Psoas muscle (tissue), 8 donors: ENCODE measurements around the gene SPAG6. TPM values are rescaled to one million over a fixed set of nuclear protein-coding genes. Genes with fewer than 3 reads are reported as not detected.

ENCODE experiments used
- ATAC-seq, 4 donors: fragments of 200-7000 bp; cut with Tn5 transposase; one replicate each; pipeline ENCODE4 v1.9.1; 2020; ENCODE audit warnings: moderate library complexity in 3 of 4, mild to moderate bottlenecking in 2 of 4
- DNase-seq, 2 donors: peaks; one replicate each; pipeline ENCODE4 v3.0.0-alpha.2; 2020
- H3K27ac ChIP-seq: fragments of 200-600 bp; one replicate; pipeline ENCODE4 v1.8.0; 2022
- H3K27me3 ChIP-seq, 3 donors: fragments of 200-600 bp in 1 of 3; one replicate each; pipeline versions ENCODE4 v1.6.1 to v1.8.0; 2013 to 2022; ENCODE audit warnings: low read length in 2 of 3, mild to moderate bottlenecking in 2 of 3, moderate library complexity in 1 of 3; ENCODE audit not compliant: insufficient read depth in 3 of 3
- H3K36me3 ChIP-seq, 2 donors: fragments of 200-600 bp in 1 of 2; one replicate each; pipeline versions ENCODE4 v1.6.1 to v1.8.0; 2013 to 2022; ENCODE audit warnings: low read depth in 1 of 2, mild to moderate bottlenecking in 1 of 2, moderate library complexity in 1 of 2; ENCODE audit not compliant: insufficient read depth in 1 of 2
- H3K4me1 ChIP-seq: fragments of 200-600 bp; one replicate; pipeline ENCODE4 v1.8.0; 2022
- H3K4me3 ChIP-seq: fragments of 200-600 bp; one replicate; pipeline ENCODE4 v1.8.0; 2022; ENCODE audit warnings: mild to moderate bottlenecking
- H3K9me3 ChIP-seq: fragments of 200-600 bp; one replicate; pipeline ENCODE4 v1.8.0; 2022
- WGBS, 3 donors: extraction: QIAGEN DNeasy Blood & Tissue Kit; methylation state at CpG; one replicate each; pipeline versions ENCODE4 v1.1.6 to v1.1.7; 2013; 5-methylcytosine and 5-hydroxymethylcytosine counted together
- intact Hi-C, 2 donors: fragments of 100-400 bp; cut with DNase I; formaldehyde crosslinking; loops; one replicate each; pipeline versions ENCODE4 v1.11.0 to v1.14.2; 2022
- polyA plus RNA-seq, 3 donors: library from polyadenylated mRNA; stranded (reverse); fragments of 200-250 nt; gene quantifications; one replicate each; pipeline ENCODE4 v1.2.3, GENCODE V29; 2013
- total RNA-seq, 4 donors: library from RNA; stranded (reverse); fragmentation: NEBNext Ultra II Directional in 2 of 4; extraction: Animal tissue kit (Norgen Biotek cat#: 25700) in 2 of 4; gene quantifications; one replicate each; pipeline versions ENCODE4 v1.2.1 to v1.2.4, GENCODE V29; 2021 to 2023
- TF ChIP-seq, protein P1 (sequence below): fragments of 200-600 bp; IDR thresholded peaks from one replicate; pipeline ENCODE4 v1.8.0; 2022; ENCODE audit warnings: antibody characterized with exemption
- donor health status: healthy with polysubstance abuse.
- donor health status: DM: no; HTN: no; CAD: no; lungs with moderate emphysema.
- donor health status: Bipolar disorder and iron deficiency.
- donor health status: healthy.
- donor health status: DM: yes; HTN: yes; CAD: no.
- donor health status: DM: no; HTN: no; CAD: no.
- donor health status: DM: no; HTN: no; CAD: no.
- donor health status: DM: yes; HTN: yes; CAD: no.

The SPAG6 gene
- total and polyA plus RNA-seq, 7 donors: 0.15 TPM; not detected in 6

DNA sequence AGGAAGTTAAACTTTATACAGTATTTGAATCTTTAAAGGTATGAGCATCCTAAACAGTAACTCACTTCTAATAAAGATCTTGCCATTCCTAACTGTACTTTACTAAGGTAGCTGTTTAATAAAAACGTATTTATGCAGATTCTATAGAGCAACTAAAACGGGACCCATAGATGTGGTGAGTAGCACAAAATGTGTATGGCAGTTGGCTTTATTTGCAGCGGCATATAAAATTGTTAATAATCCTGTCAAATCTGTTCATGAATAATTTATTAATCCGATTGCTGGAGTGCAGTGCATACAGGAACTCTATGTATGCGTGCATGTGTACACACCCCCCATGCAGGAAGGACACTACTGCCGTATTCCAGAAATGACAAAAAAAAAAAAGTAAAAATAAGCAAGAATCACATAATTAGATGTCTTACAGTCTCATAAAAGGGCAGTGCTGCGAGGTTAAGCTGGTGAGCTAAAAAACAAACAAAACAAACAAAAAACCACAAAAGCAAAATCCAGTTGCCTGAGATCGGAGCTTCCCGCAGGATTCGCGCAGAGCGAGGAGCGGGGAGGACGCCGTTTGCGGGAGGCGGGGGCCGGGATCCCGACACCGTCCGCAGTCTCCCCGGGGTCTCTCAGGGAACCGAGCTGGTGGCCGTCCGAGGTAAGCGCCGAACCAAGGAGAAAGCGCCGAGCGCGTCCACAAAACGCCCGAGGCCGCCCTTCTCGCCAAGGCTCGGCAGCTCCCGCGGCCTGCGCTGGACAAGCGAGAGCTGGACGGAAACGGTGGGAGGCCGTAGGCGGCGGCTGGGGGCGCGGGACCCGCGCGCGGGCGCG lies 29.6 kb upstream of the SPAG6 start:
- ATAC-seq: peak; percentile 4 to 43 (median 16)
- intact Hi-C loops: loop anchor here (2.0 to 10.0 kb wide), 6 partner anchors 63 to 821 kb away; partner anchors contain the start of gene MLLT10 (in 1 of the 2)
- H3K9me3 ChIP-seq: no peaks in the 10 kb centered on the region
- no peaks in the 10 kb centered on the region for H3K36me3 ChIP-seq
- no peak for DNase-seq
- H3K27ac ChIP-seq: peak overlapping the region; percentile 95
- H3K4me1 ChIP-seq: peaks cover 28% of the 10 kb centered on the region
- WGBS, 3 donors: 1 to 4% (median 1%) methylated on average over 41 to 53 of the region's 53 CpGs
- peak overlapping the region; percentile 92 for H3K4me3 ChIP-seq
- H3K27me3 ChIP-seq: no peaks in the 10 kb centered on the region
- TF ChIP-seq, protein P1, sequence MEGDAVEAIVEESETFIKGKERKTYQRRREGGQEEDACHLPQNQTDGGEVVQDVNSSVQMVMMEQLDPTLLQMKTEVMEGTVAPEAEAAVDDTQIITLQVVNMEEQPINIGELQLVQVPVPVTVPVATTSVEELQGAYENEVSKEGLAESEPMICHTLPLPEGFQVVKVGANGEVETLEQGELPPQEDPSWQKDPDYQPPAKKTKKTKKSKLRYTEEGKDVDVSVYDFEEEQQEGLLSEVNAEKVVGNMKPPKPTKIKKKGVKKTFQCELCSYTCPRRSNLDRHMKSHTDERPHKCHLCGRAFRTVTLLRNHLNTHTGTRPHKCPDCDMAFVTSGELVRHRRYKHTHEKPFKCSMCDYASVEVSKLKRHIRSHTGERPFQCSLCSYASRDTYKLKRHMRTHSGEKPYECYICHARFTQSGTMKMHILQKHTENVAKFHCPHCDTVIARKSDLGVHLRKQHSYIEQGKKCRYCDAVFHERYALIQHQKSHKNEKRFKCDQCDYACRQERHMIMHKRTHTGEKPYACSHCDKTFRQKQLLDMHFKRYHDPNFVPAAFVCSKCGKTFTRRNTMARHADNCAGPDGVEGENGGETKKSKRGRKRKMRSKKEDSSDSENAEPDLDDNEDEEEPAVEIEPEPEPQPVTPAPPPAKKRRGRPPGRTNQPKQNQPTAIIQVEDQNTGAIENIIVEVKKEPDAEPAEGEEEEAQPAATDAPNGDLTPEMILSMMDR: no peak

DNA sequence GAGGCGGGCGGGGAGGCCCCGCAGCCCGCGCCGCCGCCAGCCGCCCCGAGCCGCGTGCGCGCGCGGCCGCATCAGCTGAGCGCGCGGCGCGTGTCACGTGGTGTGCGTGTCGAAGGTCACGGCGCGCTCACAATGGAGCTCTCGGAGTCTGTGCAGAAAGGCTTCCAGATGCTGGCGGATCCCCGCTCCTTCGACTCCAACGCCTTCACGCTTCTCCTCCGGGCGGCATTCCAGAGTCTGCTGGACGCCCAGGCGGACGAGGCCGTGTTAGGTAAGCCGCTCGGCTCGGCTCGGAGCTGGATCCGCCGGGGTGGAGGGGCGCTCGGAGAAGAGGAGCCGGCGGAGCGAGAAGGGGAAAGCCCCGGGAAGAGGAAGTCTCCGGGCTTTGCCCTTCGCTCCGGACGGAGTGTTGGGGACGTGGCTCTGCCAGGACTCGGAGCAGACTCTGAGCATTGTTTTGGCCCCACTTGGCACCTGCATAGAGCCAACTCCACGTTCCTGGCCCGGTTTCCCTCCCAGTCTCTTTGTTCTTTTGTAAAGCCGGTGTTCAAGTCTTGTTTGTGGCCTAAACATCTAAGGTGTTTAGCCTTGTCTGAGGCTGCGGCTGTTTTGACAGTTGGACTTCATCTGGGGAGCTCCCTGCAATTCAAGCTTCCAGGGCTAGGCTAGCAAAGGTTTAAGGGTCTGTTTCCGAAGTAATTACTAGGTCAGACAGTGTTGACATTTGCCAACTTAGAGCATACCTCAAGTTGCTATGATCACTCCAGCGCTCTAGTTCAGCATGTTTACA lies 28.8 kb upstream of the SPAG6 start, which contains the start of gene COMMD3:
Gene COMMD3 (plus strand): TSS at position 103 of the 790 bp plus-strand sequence. CDS start 30 bp downstream, at position 133.
- H3K4me1 ChIP-seq: peaks cover 28% of the 10 kb centered on the region
- TF ChIP-seq, protein P1: no peak
- intact Hi-C loops: loop anchor here (2.0 to 10.0 kb wide), 6 partner anchors 64 to 822 kb away; partner anchors contain the start of gene MLLT10 (in 1 of the 2)
- H3K9me3 ChIP-seq: no peaks in the 10 kb centered on the region
- H3K27ac ChIP-seq: peak within 1 kb of the TSS; percentile 95
- peak within 1 kb of the TSS; percentile 92 for H3K4me3 ChIP-seq
- no peaks in the 10 kb centered on the region for H3K36me3 ChIP-seq
- DNase-seq (peak; percentile 89 to 94), ATAC-seq (peak; percentile 85 to 88 (median 86))
- H3K27me3 ChIP-seq: no peaks in the 10 kb centered on the region
- WGBS, 3 donors: 0 to 1% (median 1%) methylated on average over 49 to 63 of the region's 63 CpGs

DNA sequence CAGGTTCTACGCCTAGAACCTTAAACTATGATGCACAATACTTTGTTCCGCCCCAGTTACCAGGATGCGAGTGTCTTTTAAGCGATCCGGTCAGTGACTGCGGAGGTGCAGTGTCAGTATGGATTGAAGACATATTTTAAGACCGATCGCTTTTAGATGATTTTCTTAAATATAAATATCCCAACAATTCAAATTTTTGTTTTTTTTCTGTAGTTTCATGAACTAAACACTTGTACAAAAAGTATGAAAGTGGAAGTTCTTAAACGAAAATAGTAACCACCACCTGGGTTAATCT lies 28.3 kb upstream of the SPAG6 start:
- Histone ChIP-seq H3K36me3 (no peaks in the 10 kb centered on the region), H3K9me3 (no peaks in the 10 kb centered on the region), H3K27ac (peak overlapping the region; percentile 95), H3K4me1 (peaks cover 28% of the 10 kb centered on the region), H3K27me3 (no peaks in the 10 kb centered on the region), H3K4me3 (peak overlapping the region; percentile 92)
- DNase-seq (no peak), ATAC-seq (peak in 1 of 4 donors; percentile 7)
- TF ChIP-seq, protein P1: no peak
- intact Hi-C loops: loop anchor here (2.0 to 10.0 kb wide), 6 partner anchors 65 to 822 kb away; partner anchors contain the start of gene MLLT10 (in 1 of the 2)
- 4 to 13% (median 9%) methylated on average over 9 of the region's 9 CpGs for WGBS, 3 donors

DNA sequence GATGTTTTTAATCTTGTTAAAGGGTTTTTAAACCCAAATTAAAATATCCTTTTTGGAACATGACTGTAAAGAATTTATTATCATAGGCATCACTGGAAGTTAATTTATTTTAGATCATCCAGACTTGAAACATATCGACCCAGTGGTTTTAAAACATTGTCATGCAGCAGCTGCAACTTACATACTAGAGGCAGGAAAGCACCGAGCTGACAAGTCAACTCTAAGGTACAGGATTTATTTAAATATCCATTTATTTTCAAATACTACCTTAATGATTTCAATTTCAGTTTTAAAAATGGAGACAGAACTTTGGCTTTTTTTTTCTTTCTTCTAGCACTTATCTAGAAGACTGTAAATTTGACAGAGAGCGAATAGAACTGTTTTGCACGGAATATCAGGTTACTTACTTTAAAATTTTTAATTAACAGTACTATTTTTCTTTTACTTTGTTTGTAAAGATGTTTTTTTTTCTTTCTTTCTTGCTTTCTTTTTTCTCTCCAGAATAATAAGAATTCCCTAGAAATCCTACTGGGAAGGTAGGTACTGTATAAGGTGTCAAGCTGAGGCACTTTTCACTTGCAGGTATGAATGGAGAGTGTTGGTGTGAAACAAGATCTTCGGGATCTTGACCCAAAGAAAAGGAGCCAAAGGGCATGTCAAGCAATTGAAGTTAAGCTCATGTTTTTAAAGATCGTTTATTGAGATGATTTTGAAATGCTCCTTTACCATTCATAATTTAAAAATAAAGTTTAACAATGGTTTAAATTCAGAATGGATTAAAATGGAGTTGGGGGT lies 27.3 kb upstream of the SPAG6 start:
- Histone ChIP-seq H3K4me1 (peaks cover 28% of the 10 kb centered on the region), H3K36me3 (no peaks in the 10 kb centered on the region), H3K27ac (peak overlapping the region; percentile 95), H3K27me3 (no peaks in the 10 kb centered on the region), H3K4me3 (peak overlapping the region; percentile 92), H3K9me3 (no peaks in the 10 kb centered on the region)
- intact Hi-C loops: loop anchor here (2.0 to 10.0 kb wide), 6 partner anchors 66 to 823 kb away; partner anchors contain the start of gene MLLT10 (in 1 of the 2)
- 57 to 80% (median 59%) methylated on average over 6 of the region's 6 CpGs for WGBS, 3 donors
- ATAC-seq (no peak), DNase-seq (no peak)
- TF ChIP-seq, protein P1: no peak
